ENCODE data around the gene PDSS2. TPM values are rescaled to one million over a fixed set of nuclear protein-coding genes. Genes with fewer than 3 reads are reported as not detected.

The PDSS2 gene
- total RNA-seq, 1 donor = 12.3 TPM

GRCh38 chr6:107106165-107106564 is 353.2 kb downstream of the PDSS2 start:
- Histone ChIP-seq H3K27me3 (ENCODE audit: insufficient read depth, low read length) (no peaks in the 10 kb centered on the region), H3K4me1 (ENCODE audit: insufficient read depth, low read length) (peaks cover 4% of the 10 kb centered on the region), H4K20me1 (ENCODE audit: insufficient read depth, low read length) (no peaks in the 10 kb centered on the region), H2AFZ (ENCODE audit: low read length) (no peak overlapping the region), H3K27ac (ENCODE audit: low read depth, low read length) (no peak overlapping the region), H3K4me2 (ENCODE audit: insufficient read depth, low read length) (no peak overlapping the region), H3K79me2 (ENCODE audit: insufficient read depth, low read length) (no peaks in the 10 kb centered on the region), H3K36me3 (ENCODE audit: insufficient read depth, low read length) (no peaks in the 10 kb centered on the region), H3K9me3 (ENCODE audit: low read depth, low read length) (no peaks in the 10 kb centered on the region), H3K4me3 (ENCODE audit: insufficient read depth, low read length) (no peak overlapping the region)
- DNase-seq (ENCODE audit: insufficient read length, low spot score, missing footprints) = no peak
- TF ChIP-seq CTCF (IDR thresholded peaks at IDR 0.05; ENCODE audit: extremely low read depth, low read depth, low read length) = no peak

GRCh38 chr6:107105511-107106116 is 353.8 kb downstream of the PDSS2 start:
- no peak for TF ChIP-seq CTCF (IDR thresholded peaks at IDR 0.05; ENCODE audit: extremely low read depth, low read depth, low read length)
- H3K4me2 ChIP-seq (ENCODE audit: insufficient read depth, low read length) = no peak overlapping the region
- no peaks in the 10 kb centered on the region for H4K20me1 ChIP-seq (ENCODE audit: insufficient read depth, low read length)

GRCh38 chr6:107103082-107103481 is 356.3 kb downstream of the PDSS2 start:
- H3K4me1 ChIP-seq (ENCODE audit: insufficient read depth, low read length) = no peaks in the 10 kb centered on the region
- no peak overlapping the region for H3K4me3 ChIP-seq (ENCODE audit: insufficient read depth, low read length)
- no peak overlapping the region for H3K27ac ChIP-seq (ENCODE audit: low read depth, low read length)
- H3K4me2 ChIP-seq (ENCODE audit: insufficient read depth, low read length) = no peak overlapping the region
- no peaks in the 10 kb centered on the region for H3K36me3 ChIP-seq (ENCODE audit: insufficient read depth, low read length)
- TF ChIP-seq CTCF (IDR thresholded peaks at IDR 0.05; ENCODE audit: extremely low read depth, low read depth, low read length) = no peak
- H3K79me2 ChIP-seq (ENCODE audit: insufficient read depth, low read length) = no peaks in the 10 kb centered on the region
- no peak for DNase-seq (ENCODE audit: insufficient read length, low spot score, missing footprints)
- H3K27me3 ChIP-seq (ENCODE audit: insufficient read depth, low read length) = no peaks in the 10 kb centered on the region
- H2AFZ ChIP-seq (ENCODE audit: low read length) = no peak overlapping the region
- no peaks in the 10 kb centered on the region for H3K9me3 ChIP-seq (ENCODE audit: low read depth, low read length)
- no peaks in the 10 kb centered on the region for H4K20me1 ChIP-seq (ENCODE audit: insufficient read depth, low read length)

More at GRCh38 chr6:107105511-107106116, 353.8 kb downstream of the PDSS2 start:
- Histone ChIP-seq H3K27me3 (ENCODE audit: insufficient read depth, low read length) (no peaks in the 10 kb centered on the region), H3K27ac (ENCODE audit: low read depth, low read length) (no peak overlapping the region), H2AFZ (ENCODE audit: low read length) (no peak overlapping the region), H3K79me2 (ENCODE audit: insufficient read depth, low read length) (no peaks in the 10 kb centered on the region), H3K4me3 (ENCODE audit: insufficient read depth, low read length) (no peak overlapping the region), H3K4me1 (ENCODE audit: insufficient read depth, low read length) (peaks cover 4% of the 10 kb centered on the region), H3K36me3 (ENCODE audit: insufficient read depth, low read length) (no peaks in the 10 kb centered on the region), H3K9me3 (ENCODE audit: low read depth, low read length) (no peaks in the 10 kb centered on the region)
- no peak for DNase-seq (ENCODE audit: insufficient read length, low spot score, missing footprints)

Small RNA genes lying within 50 kb of the gene (small RNA-seq; reads per million reads assigned to genes)
- gene AL591516.1 (not detected), gene RNU6-1299P (not detected)

Other genes with a start within 250 kb of the PDSS2 start
- 3.6 and 12.1 TPM in 2 replicates for gene SOBP, start 30.6 kb upstream of the PDSS2 start, total RNA-seq